ENCODE data around the gene SLC38A5.

SLC38A5 gene

GRCh38 chrX:48491809-48492208 lies 21.7 kb upstream of the SLC38A5 start:
- DNase-seq (ENCODE audit: low read depth), result no peak

- DNase-seq (ENCODE audit: low read depth), result no peak
Measured at GRCh38 chrX:48490661-48491060, 20.6 kb upstream of the SLC38A5 start.

DNA sequence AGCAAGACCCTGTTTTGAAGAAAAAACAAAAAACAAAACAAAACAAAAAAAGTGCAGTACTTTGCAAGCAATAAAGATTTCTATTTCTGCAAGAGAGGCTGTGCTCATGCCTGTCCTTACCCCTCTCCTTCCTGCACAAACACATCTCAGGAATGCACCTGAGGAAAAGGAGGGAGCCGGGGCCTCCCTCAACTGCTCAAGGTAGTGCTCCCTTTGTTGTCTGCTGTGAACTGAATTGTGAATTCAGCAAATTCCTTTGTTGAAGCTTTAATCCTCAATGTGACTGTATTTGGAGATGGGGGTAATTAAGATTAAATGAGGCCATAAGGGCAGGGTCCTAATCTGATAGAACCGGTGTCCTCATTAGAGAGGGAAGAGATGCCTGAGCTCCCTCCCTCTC lies 19.8 kb upstream of the SLC38A5 start:
- DNase-seq (ENCODE audit: low read depth), result no peak

DNA sequence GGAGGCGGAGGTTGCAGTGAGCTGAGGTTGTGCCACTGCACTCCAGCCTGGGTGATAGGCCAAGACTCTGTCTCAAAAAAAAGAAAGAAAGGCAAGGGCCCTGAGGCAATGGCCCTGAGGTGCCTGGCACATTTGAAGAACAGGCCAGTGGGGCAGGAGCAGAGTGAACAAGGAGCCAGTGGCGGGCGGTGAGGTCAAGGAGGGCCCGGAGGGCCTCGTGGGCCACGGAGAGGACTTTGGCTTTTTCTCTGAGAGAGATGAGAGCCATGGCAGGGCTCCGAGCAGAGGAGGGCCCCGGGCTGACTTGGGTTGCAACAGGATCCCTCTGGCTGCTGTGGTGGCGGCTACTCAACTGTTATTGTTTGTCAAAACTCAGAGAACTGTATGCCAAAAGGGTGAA lies 19.2 kb upstream of the SLC38A5 start:
- no peak for DNase-seq (ENCODE audit: low read depth)

GRCh38 chrX:48488034-48488433 lies 18.0 kb upstream of the SLC38A5 start:
- no peak for DNase-seq (ENCODE audit: low read depth)

DNA sequence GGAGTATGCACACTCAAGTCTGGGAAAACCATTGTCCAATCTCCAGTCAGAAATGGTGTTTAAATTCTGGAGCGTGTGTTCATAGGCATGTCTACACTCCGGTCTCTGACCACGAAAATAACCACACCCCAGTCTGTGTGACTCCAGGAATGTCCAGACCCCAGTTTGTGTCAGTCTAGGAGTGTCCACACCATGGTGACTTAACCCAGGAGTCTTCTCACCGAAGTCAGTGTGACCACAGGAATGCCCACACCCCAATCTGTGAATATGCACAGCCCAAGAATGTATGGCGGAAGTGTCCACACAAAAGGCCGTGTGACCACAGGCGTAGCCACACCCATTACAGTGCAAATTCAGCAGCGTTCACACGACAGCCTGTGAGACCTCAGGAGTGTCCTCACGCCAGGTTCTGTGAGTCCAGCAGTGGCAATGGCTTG lies 17.3 kb upstream of the SLC38A5 start:
- DNase-seq (ENCODE audit: low read depth), result peak; percentile 92

GRCh38 chrX:48482526-48482925 lies 12.5 kb upstream of the SLC38A5 start:
- no peak for DNase-seq (ENCODE audit: low read depth)

GRCh38 chrX:48480583-48480982 lies 10.5 kb upstream of the SLC38A5 start:
- DNase-seq (ENCODE audit: low read depth), result no peak

DNA sequence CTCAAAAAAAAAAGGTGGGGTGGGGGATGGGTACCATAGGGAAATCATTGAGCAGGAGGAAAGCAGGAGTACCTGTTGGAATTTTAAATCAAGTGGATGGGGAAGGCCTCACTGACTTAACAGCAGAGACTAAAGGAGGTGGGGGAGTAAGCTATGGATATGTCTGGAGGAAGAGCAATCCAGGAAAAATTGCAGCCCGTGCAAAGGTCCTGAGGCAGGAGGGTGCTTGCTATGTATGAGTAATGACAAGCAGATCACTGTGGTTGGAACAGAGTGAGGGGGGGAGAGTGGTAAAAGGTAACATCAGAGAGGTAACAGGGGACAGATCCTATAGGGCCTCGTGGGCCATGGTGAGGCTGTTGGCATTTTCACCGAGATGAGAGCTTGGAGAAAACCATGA lies 10.1 kb upstream of the SLC38A5 start:
- DNase-seq (ENCODE audit: low read depth), result no peak

GRCh38 chrX:48478806-48479205 lies 8.7 kb upstream of the SLC38A5 start:
- no peak for DNase-seq (ENCODE audit: low read depth)

DNA sequence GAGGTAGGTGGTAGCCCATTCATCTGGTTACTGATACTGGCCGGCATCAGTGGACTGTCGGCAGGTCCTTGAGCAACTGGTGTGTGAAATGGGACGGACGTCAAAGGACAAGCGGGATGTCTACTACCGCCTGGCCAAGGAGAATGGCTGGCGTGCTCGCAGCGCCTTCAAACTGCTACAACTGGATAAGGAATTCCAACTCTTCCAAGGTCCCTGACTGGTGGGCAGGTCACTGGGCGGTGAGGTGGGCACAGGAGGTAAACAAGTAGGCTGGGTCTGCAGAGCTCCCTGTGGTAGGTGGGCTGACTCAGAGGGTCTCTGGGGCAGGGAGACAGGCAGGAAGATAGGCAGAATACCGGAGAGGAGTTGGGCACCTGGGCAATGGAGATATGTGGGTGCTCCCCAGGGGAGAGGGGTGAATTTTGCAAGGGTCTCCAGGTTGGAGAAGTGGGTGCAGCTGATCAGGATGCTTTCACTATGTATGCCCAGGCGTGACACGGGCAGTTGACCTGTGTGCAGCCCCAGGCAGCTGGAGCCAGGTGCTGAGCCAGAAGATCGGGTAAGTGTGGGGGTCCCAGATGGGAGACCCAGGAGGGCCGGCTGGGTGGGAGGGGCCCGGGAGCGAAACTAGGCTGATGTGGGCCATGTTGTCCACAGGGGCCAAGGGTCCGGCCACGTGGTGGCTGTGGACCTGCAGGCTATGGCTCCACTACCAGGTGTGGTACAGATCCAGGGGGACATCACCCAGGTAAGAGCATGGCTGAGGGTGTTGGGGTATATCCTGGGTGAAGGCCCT lies 8.1 kb upstream of the SLC38A5 start:
- DNase-seq (ENCODE audit: low read depth), result no peak

GRCh38 chrX:48476919-48477318 lies 6.9 kb upstream of the SLC38A5 start:
- no peak for DNase-seq (ENCODE audit: low read depth)

DNA sequence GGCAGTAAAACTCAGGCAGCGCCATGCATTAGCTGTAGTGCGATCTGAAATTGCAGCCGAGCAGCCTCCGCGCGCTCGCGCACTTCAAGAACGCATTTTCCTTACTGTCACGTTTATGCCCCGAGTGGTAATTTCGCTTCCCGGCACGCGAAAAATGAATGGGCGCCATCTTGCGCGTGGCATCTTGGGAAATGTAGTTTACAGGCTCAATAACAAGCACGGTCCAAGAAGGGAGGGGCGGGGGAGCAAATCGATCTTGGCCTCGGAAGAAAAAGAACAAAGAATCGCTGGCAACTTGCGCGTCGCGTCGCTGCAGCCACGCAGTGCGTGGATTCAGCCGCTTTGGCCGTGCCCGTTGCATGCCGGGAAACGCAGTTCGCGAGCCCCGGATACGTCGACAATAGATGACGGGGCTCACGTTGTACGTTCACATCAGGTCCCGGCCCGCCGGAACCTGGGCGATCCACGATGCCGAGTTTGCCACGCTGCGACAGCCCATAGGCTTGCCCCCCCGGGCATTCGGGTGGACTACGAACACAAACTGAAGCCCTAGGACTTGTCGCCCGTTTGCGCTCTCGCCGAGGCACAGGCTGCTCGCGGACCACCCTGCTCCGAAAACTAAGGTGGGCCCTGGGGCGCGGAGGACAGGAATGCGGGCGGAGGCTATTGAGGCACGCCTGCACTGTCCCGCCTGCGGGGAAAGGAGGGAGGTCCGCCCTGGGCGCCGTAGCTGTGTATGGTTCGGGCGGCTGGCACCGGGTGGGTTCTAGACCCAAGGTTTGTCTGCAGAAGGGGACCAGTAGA lies 5.9 kb upstream of the SLC38A5 start, which contains the start of gene FTSJ1:
Gene FTSJ1, plus strand, starts transcription at position 426 of the 804 bp plus-strand sequence. CDS start 1,849 bp downstream, outside the sequence.
- peak; percentile 92 for DNase-seq (ENCODE audit: low read depth)

GRCh38 chrX:48475296-48475695 lies 5.2 kb upstream of the SLC38A5 start:
- DNase-seq (ENCODE audit: low read depth), result no peak

- no peak for DNase-seq (ENCODE audit: low read depth)
Measured at GRCh38 chrX:48474581-48474980, 4.5 kb upstream of the SLC38A5 start.

GRCh38 chrX:48474127-48474526 lies 4.1 kb upstream of the SLC38A5 start:
- no peak for DNase-seq (ENCODE audit: low read depth)

- no peak for DNase-seq (ENCODE audit: low read depth)
Measured at GRCh38 chrX:48473704-48473990, 3.6 kb upstream of the SLC38A5 start.

- DNase-seq (ENCODE audit: low read depth), result no peak
Measured at GRCh38 chrX:48472851-48473703, 3.0 kb upstream of the SLC38A5 start.

GRCh38 chrX:48472225-48472624 lies 2.2 kb upstream of the SLC38A5 start:
- DNase-seq (ENCODE audit: low read depth), result no peak

- DNase-seq (ENCODE audit: low read depth), result no peak
Measured at GRCh38 chrX:48471504-48471903, 1.4 kb upstream of the SLC38A5 start.

- DNase-seq (ENCODE audit: low read depth), result no peak
Measured at GRCh38 chrX:48470833-48471118, 716 bp upstream of the SLC38A5 start.
